ENCODE data around the gene PRKG1. TPM values are rescaled to one million over a fixed set of nuclear protein-coding genes. Genes with fewer than 3 reads are reported as not detected.

The PRKG1 gene
- total RNA-seq, 1 experiment from 2014 or later: 0.09 TPM

GRCh38 chr10:51951601-51952000, 877.3 kb downstream of the PRKG1 start:
- CTCF ChIA-PET: no interaction called here
- no peak overlapping the region for H3K4me3 Mint-ChIP-seq (ENCODE audit: unreplicated experiment)
- no peak for DNase-seq
- no TSS peak for BruUV-seq (replicated peaks)
- no peaks in the 10 kb centered on the region for H3K36me3 ChIP-seq (ENCODE audit: control insufficient read depth, insufficient read depth, low read length)
- intact Hi-C loops (cut with micrococcal nuclease; ENCODE audit: unreplicated experiment): no loop called here
- peaks cover under 1% of the 10 kb centered on the region for H3K27me3 Mint-ChIP-seq (ENCODE audit: insufficient read depth, unreplicated experiment)
- no peaks in the 10 kb centered on the region for H3K9me3 Mint-ChIP-seq (ENCODE audit: unreplicated experiment)
- H3K4me1 ChIP-seq: no peaks in the 10 kb centered on the region
- no peaks in the 10 kb centered on the region for H3K27me3 ChIP-seq (replicated peaks; ENCODE audit: control insufficient read depth, insufficient read depth, low read length)
- no peaks in the 10 kb centered on the region for H3K4me1 Mint-ChIP-seq (ENCODE audit: low read depth, unreplicated experiment)
- TF ChIP-seq CTCF (IDR thresholded peaks at IDR 0.05; ENCODE audit: insufficient read depth in 1 of 2, low read depth in 1 of 2, low read length in 1 of 2, severe bottlenecking in 1 of 2, unreplicated experiment in 1 of 2): no peak
- no peak overlapping the region for H3K4me3 ChIP-seq (ENCODE audit: low read depth, low read length)
- no peaks in the 10 kb centered on the region for H3K9me3 ChIP-seq
- no peaks in the 10 kb centered on the region for H3K36me3 Mint-ChIP-seq (ENCODE audit: insufficient read depth, unreplicated experiment)
- POLR2A ChIA-PET: no interaction called here
- H3K27ac Mint-ChIP-seq (ENCODE audit: unreplicated experiment): no peak overlapping the region

- no peaks in the 10 kb centered on the region for H3K36me3 ChIP-seq (ENCODE audit: control insufficient read depth, insufficient read depth, low read length)
- H3K27ac Mint-ChIP-seq (ENCODE audit: unreplicated experiment): no peak overlapping the region
- no peaks in the 10 kb centered on the region for H3K4me1 Mint-ChIP-seq (ENCODE audit: low read depth, unreplicated experiment)
- CTCF ChIA-PET: no interaction called here
- H3K9me3 ChIP-seq: no peaks in the 10 kb centered on the region
- no peaks in the 10 kb centered on the region for H3K4me1 ChIP-seq
- H3K36me3 Mint-ChIP-seq (ENCODE audit: insufficient read depth, unreplicated experiment): no peaks in the 10 kb centered on the region
- TF ChIP-seq CTCF (IDR thresholded peaks at IDR 0.05; ENCODE audit: insufficient read depth in 1 of 2, low read depth in 1 of 2, low read length in 1 of 2, severe bottlenecking in 1 of 2, unreplicated experiment in 1 of 2): no peak
- BruUV-seq (replicated peaks): no TSS peak
- POLR2A ChIA-PET: no interaction called here
- no peak for DNase-seq
- no peak overlapping the region for H3K4me3 ChIP-seq (ENCODE audit: low read depth, low read length)
- H3K27me3 Mint-ChIP-seq (ENCODE audit: insufficient read depth, unreplicated experiment): peaks cover 5% of the 10 kb centered on the region
- H3K9me3 Mint-ChIP-seq (ENCODE audit: unreplicated experiment): no peaks in the 10 kb centered on the region
- intact Hi-C loops (cut with micrococcal nuclease; ENCODE audit: unreplicated experiment): no loop called here
- H3K27me3 ChIP-seq (replicated peaks; ENCODE audit: control insufficient read depth, insufficient read depth, low read length): no peaks in the 10 kb centered on the region
- H3K4me3 Mint-ChIP-seq (ENCODE audit: unreplicated experiment): no peak overlapping the region
Measured at GRCh38 chr10:51952056-51952455, 877.8 kb downstream of the PRKG1 start.

GRCh38 chr10:51955696-51956095, 881.4 kb downstream of the PRKG1 start:
- H3K4me1 Mint-ChIP-seq (ENCODE audit: low read depth, unreplicated experiment): no peaks in the 10 kb centered on the region
- Histone ChIP-seq H3K4me3 (ENCODE audit: low read depth, low read length) (no peak overlapping the region), H3K9me3 (no peaks in the 10 kb centered on the region), H3K4me1 (no peaks in the 10 kb centered on the region), H3K27me3 (replicated peaks; ENCODE audit: control insufficient read depth, insufficient read depth, low read length) (no peaks in the 10 kb centered on the region), H3K36me3 (ENCODE audit: control insufficient read depth, insufficient read depth, low read length) (no peaks in the 10 kb centered on the region)
- H3K4me3 Mint-ChIP-seq (ENCODE audit: unreplicated experiment): no peak overlapping the region
- POLR2A ChIA-PET: no interaction called here
- H3K9me3 Mint-ChIP-seq (ENCODE audit: unreplicated experiment): no peaks in the 10 kb centered on the region
- intact Hi-C loops (cut with micrococcal nuclease; ENCODE audit: unreplicated experiment): no loop called here
- peaks cover 15% of the 10 kb centered on the region for H3K27me3 Mint-ChIP-seq (ENCODE audit: insufficient read depth, unreplicated experiment)
- no peaks in the 10 kb centered on the region for H3K36me3 Mint-ChIP-seq (ENCODE audit: insufficient read depth, unreplicated experiment)
- no TSS peak for BruUV-seq (replicated peaks)
- DNase-seq: no peak
- no peak overlapping the region for H3K27ac Mint-ChIP-seq (ENCODE audit: unreplicated experiment)
- CTCF ChIA-PET: no interaction called here
- TF ChIP-seq CTCF (IDR thresholded peaks at IDR 0.05; ENCODE audit: insufficient read depth in 1 of 2, low read depth in 1 of 2, low read length in 1 of 2, severe bottlenecking in 1 of 2, unreplicated experiment in 1 of 2): no peak

All from Caco-2 (cell line).